Skeletal muscle tissue (tissue), 4 donors: Measurements from ENCODE around the gene ERCC3. TPM values are rescaled to one million over a fixed set of nuclear protein-coding genes. Genes with fewer than 3 reads are reported as not detected.

ENCODE experiments used
- H3K27ac ChIP-seq: one replicate; pipeline ENCODE4 v1.7.0; 2013; ENCODE audit warnings: mild to moderate bottlenecking, low read depth, low read length, inconsistent platforms
- H3K27me3 ChIP-seq, 3 donors: one replicate each; pipeline ENCODE4 v1.7.0; 2013; ENCODE audit warnings: low read length in 3 of 3; ENCODE audit not compliant: control insufficient read depth in 3 of 3, insufficient read depth in 3 of 3
- H3K36me3 ChIP-seq, 3 donors: one replicate each; pipeline ENCODE4 v1.7.0; 2013; ENCODE audit warnings: low read length in 3 of 3; ENCODE audit not compliant: control insufficient read depth in 3 of 3, insufficient read depth in 3 of 3
- H3K4me1 ChIP-seq, 3 donors: one replicate each; pipeline ENCODE4 v1.7.0; 2013; ENCODE audit warnings: low read length in 3 of 3, mild to moderate bottlenecking in 3 of 3; ENCODE audit not compliant: control insufficient read depth in 3 of 3, insufficient read depth in 3 of 3
- H3K4me3 ChIP-seq, 3 donors: one replicate each; pipeline ENCODE4 v1.7.0; 2013; ENCODE audit warnings: low read length in 3 of 3
- H3K9ac ChIP-seq, 3 donors: one replicate each; pipeline ENCODE4 v1.7.0; 2013; ENCODE audit warnings: low read length in 3 of 3, mild to moderate bottlenecking in 3 of 3, moderate library complexity in 2 of 3, low read depth in 1 of 3
- H3K9me3 ChIP-seq, 3 donors: one replicate each; pipeline ENCODE4 v1.7.0; 2013; ENCODE audit warnings: low read length in 3 of 3; ENCODE audit not compliant: control insufficient read depth in 3 of 3
- total RNA-seq: library from RNA; depleted of rRNA; stranded (reverse); fragments of >200 nt; gene quantifications from one replicate; pipeline ENCODE4 v1.2.3, GENCODE V29; 2014
- donor health status: Osteomylitis.

ERCC3 gene
- total RNA-seq, 1 donor from 2014 or later: 28.7 TPM

DNA sequence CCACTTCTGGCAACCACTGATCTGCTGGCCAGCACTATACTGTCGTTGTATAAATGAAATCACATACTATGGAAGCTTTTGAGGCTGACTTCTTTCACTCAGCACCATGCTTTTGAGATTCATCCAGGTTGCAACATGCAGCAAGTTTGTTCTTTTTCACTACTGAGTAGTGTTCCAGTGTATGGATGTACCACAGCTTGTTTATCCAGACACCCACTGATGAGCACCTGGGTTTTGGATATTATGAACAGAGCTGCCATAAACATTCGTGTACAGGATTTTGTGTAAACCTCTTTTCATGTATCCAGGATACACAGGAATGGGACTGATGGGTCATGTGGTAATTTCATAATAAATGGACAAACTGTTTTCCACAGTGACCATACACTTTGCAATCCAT is 10.7 kb downstream of the ERCC3 start:
- Histone ChIP-seq H3K4me1 (no peaks in the 10 kb centered on the region), H3K27me3 (no peaks in the 10 kb centered on the region), H3K9ac (no peak overlapping the region), H3K9me3 (no peaks in the 10 kb centered on the region), H3K27ac (no peak overlapping the region), H3K4me3 (no peak overlapping the region), H3K36me3 (peaks cover 56 to 82% (median 77%) of the 10 kb centered on the region in 3 donors)

DNA sequence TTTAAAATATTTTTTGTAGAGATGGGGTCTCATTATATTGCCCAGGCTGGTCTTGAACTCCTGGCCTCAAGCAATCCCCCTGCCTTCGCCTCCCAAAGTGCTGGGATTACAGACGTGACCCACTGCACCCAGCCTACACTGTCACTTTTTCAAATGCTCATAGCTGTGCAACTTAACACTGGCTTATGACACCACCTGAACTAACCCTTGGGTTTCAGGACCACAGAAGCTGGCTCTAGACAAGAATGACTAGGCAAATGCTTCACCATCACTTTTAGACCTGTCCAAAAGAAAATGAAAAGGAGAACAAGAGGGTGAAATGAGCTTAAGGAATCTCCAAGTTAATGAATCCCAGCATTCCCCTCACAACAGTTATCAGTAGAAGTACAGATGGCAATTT is 13.3 kb downstream of the ERCC3 start:
- Histone ChIP-seq H3K9ac (no peak overlapping the region), H3K9me3 (no peaks in the 10 kb centered on the region), H3K36me3 (peaks cover 48 to 74% (median 71%) of the 10 kb centered on the region in 3 donors), H3K27me3 (no peaks in the 10 kb centered on the region), H3K4me1 (no peaks in the 10 kb centered on the region), H3K27ac (no peak overlapping the region), H3K4me3 (no peak overlapping the region)

DNA sequence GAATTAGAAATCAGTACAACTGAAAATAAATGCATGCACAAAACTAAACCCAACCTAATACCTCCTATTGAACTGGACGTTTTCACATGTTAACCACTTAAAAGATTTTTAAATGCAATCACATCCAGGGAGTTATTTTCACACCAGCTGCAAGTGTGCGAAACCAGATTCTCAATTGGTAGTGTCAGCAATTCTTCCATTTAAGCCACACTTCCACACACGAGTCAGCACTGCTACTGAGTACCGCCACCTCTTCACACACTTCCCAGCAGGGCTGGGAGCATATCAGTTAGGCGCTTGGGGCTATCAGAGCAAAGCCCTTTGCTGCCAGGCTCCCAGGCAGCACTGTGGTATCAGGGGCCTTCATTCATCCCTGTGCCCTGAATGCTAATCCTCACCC is 14.2 kb downstream of the ERCC3 start:
- H3K27ac ChIP-seq: no peak overlapping the region
- H3K4me1 ChIP-seq: no peaks in the 10 kb centered on the region
- H3K4me3 ChIP-seq: no peak overlapping the region
- H3K9me3 ChIP-seq: no peaks in the 10 kb centered on the region
- no peaks in the 10 kb centered on the region for H3K27me3 ChIP-seq
- H3K9ac ChIP-seq: no peak overlapping the region
- peaks cover 52 to 72% (median 69%) of the 10 kb centered on the region in 3 donors for H3K36me3 ChIP-seq

DNA sequence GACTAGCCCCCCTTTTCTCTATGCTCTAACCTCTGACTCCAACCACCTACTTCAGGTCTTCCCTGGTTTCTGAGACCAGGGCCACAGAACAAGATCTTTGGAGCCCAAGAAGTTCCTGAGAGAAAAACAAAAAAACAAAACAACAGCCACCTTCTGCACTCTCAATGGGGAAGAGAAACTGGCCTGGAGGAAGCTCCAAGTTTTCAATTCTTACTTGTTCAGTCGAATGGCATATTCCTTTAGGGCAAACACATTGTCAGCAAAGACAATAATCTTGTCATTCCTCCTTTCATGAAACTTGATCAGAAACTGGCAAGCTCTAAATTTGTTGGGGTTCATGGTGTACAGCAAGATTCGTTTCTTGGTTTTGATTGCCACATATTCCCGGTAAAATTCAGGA is 15.0 kb downstream of the ERCC3 start:
- peaks cover 49 to 70% (median 61%) of the 10 kb centered on the region in 3 donors for H3K36me3 ChIP-seq
- no peak overlapping the region for H3K9ac ChIP-seq
- no peaks in the 10 kb centered on the region for H3K27me3 ChIP-seq
- H3K9me3 ChIP-seq: no peaks in the 10 kb centered on the region
- H3K27ac ChIP-seq: peak overlapping the region; percentile 17
- H3K4me3 ChIP-seq: no peak overlapping the region
- H3K4me1 ChIP-seq: no peaks in the 10 kb centered on the region

DNA sequence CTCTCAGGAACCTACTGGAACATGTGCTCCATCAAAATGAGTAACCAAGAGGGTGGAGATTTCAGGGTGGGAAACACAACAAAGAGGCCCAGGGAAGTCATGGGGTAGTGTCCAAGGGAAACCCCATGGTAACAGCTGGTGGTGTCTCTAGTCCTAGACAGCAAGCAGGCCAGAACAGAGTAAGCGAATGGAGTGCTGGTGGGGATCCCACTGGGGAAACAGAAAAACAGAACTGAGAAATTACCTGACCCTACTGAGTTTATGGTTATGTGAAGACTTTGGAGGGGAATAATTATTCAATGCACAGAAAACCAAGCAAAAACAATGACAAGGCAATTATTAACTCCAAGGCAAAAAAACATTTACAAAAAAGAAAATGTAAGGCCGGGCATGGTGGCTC is 16.9 kb downstream of the ERCC3 start:
- Histone ChIP-seq H3K27me3 (no peaks in the 10 kb centered on the region), H3K9ac (no peak overlapping the region), H3K9me3 (no peaks in the 10 kb centered on the region), H3K4me1 (no peaks in the 10 kb centered on the region), H3K27ac (no peak overlapping the region), H3K36me3 (peaks cover 49 to 63% (median 53%) of the 10 kb centered on the region in 3 donors), H3K4me3 (no peak overlapping the region)

DNA sequence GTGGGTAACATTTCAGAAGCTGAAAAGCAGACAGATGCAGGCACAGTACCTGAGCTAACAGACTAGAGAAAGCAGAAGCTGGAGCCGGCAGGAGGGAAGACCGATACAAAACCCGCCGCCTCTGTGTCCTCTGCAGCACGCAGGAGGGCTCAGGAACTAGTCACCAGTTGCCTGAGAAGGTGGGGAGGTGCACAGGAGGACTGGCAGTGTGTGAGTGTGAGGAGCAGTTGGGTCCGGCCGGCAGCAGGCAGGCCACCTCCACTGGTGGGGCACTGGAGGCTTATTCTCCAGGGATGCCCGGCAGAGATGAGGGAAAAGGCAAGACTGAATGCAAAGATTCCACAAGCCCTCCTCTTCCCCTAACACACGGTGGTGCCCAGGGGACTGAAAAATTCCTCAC is 18.2 kb downstream of the ERCC3 start:
- no peak overlapping the region for H3K27ac ChIP-seq
- H3K4me1 ChIP-seq: no peaks in the 10 kb centered on the region
- H3K36me3 ChIP-seq: peaks cover 54 to 70% (median 59%) of the 10 kb centered on the region in 3 donors
- no peak overlapping the region for H3K9ac ChIP-seq
- H3K27me3 ChIP-seq: no peaks in the 10 kb centered on the region
- no peak overlapping the region for H3K4me3 ChIP-seq
- no peaks in the 10 kb centered on the region for H3K9me3 ChIP-seq

DNA sequence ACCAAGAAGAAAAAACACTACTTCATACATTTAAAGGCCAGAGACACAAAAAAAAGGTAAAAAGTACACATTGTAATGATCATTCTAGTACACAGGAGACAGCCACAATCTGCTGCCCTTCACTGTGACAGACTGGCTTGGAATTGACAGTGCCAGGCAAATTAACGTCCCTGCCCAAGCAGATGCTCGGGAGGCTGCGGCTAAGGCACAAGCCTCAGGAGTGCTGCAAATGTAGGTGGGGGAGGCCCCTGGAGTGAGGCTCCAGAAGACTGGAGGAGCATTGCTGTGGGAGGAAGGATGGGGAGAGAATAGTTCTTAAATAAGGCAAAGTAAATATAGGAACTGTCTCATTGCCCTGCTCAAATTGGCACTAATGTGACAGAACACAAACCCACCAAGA is 18.6 kb downstream of the ERCC3 start:
- Histone ChIP-seq H3K27me3 (no peaks in the 10 kb centered on the region), H3K9ac (no peak overlapping the region), H3K9me3 (no peaks in the 10 kb centered on the region), H3K27ac (no peak overlapping the region), H3K4me3 (no peak overlapping the region), H3K4me1 (no peaks in the 10 kb centered on the region), H3K36me3 (peaks cover 57 to 72% (median 63%) of the 10 kb centered on the region in 3 donors)

DNA sequence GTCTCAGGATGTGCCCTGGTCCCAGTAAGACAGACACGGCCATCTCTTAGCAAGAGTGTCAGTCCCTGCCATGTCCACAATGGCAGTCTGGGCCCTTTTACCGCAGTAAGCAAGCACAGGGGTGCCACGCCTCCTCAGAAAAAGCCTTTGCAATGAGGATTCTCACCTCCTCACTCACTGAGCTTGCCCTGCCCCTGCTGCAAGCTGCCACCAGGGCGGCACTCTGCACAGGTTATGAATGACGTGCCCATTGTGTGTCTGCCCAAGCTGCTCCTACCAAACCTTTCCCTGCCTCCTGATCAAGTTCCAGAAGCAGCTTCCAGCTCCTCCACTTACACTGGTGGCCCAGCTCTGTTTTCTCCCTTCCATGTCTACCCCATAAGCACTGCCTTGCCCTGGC is 23.3 kb downstream of the ERCC3 start:
- Histone ChIP-seq H3K36me3 (peaks cover 48 to 65% (median 51%) of the 10 kb centered on the region in 3 donors), H3K4me3 (no peak overlapping the region), H3K27ac (no peak overlapping the region), H3K9me3 (no peaks in the 10 kb centered on the region), H3K27me3 (no peaks in the 10 kb centered on the region), H3K9ac (no peak overlapping the region), H3K4me1 (no peaks in the 10 kb centered on the region)

DNA sequence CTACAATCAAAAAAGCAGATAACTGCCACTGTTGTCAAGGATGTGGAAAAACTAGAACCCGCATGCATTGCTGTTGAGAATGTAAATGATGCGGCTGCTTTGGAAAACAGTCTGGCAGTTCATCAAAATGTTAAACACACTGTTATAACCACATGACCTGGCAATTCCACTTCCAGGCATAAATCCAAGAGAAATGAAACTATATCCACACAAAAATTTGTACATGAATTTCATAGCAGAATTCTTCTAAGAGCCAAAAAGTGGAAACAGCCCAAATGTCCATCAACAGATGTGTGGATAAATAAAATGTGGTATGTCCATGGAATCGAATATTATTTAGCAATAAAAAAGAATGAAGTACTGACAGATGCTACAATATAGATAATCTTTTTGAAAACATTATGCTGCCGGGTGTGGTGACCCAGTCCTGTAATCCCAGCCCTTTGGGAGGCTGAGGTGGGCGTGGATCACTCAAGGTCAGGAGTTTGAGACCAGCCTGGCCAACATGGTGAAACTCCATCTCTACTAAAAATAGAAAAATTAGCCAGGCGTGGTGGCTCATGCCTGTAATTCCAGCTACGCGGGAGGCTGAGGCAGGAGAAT is 32.0 kb downstream of the ERCC3 start:
- Histone ChIP-seq H3K36me3 (peaks cover 31 to 43% (median 42%) of the 10 kb centered on the region in 3 donors), H3K9me3 (no peaks in the 10 kb centered on the region), H3K27ac (no peak overlapping the region), H3K4me1 (no peaks in the 10 kb centered on the region), H3K27me3 (no peaks in the 10 kb centered on the region), H3K4me3 (no peak overlapping the region), H3K9ac (no peak overlapping the region)

DNA sequence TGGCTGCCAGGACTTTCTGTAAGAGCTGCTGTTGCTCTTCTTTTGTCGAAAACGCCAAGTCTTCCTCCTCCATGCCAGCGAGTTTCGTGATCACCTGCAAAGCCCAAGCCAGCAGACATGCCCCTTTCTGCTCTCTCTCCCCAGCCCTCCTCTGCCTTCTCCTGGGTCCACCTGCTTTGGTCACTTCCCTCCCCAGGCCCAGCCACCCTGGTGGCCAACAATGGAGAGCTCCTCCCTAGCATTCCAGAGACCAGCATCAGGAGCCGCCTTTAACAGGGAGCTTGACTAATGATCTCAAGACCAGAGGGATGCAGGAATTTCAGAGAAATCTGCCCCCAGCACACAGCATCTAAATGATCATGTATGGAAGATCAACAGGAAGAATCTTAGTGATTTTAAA is 34.6 kb downstream of the ERCC3 start:
- Histone ChIP-seq H3K27me3 (no peaks in the 10 kb centered on the region), H3K36me3 (peaks cover 37 to 47% (median 46%) of the 10 kb centered on the region in 3 donors), H3K27ac (no peak overlapping the region), H3K9me3 (no peaks in the 10 kb centered on the region), H3K4me1 (no peaks in the 10 kb centered on the region), H3K4me3 (no peak overlapping the region), H3K9ac (no peak overlapping the region)
